B cell (primary cell): Measurements from ENCODE around the gene PRAC2. TPM values are rescaled to one million over a fixed set of nuclear protein-coding genes. Genes with fewer than 3 reads are reported as not detected.

Source experiments
- ATAC-seq: fragments of 200-7000 bp; cut with Tn5 transposase; one replicate; pipeline ENCODE4 v1.10.0; 2021; ENCODE audit warnings: low read depth, mild to moderate bottlenecking, moderate number of reproducible peaks, moderate library complexity
- CTCF ChIA-PET: fragments of 350-600 bp; sonication (Branson Sonifier 250); formaldehyde crosslinking; loops from one replicate; lab custom pipeline; 2021; ENCODE audit warnings: antibody characterized with exemption, inconsistent platforms; lab: Charles Lee
- POLR2A ChIA-PET: fragments of 350-600 bp; sonication (Branson Sonifier 250); formaldehyde crosslinking; loops from one replicate; lab custom pipeline; 2021; ENCODE audit warnings: antibody characterized with exemption; lab: Charles Lee
- DNase-seq: peaks from one replicate; pipeline ENCODE4 v3.0.0; 2013
- H2AFZ ChIP-seq: 2 replicates; pipeline ENCODE4 v1.6.1; 2012; ENCODE audit warnings: mild to moderate bottlenecking, low read depth, low read length; ENCODE audit not compliant: insufficient read depth, poor library complexity, severe bottlenecking
- H3K27ac ChIP-seq, 2 donors: 1 replicate in 1 of 2; 2 replicates in 1 of 2; pipeline ENCODE4 v1.5.1; 2012 to 2013; ENCODE audit warnings: low read length in 2 of 2, mild to moderate bottlenecking in 2 of 2, moderate library complexity in 1 of 2
- H3K27me3 ChIP-seq, 4 experiments: fragments of 200-600 bp in 1 of 4; sonication (generic) in 1 of 4; replicated peaks in 1 of 4; 1 replicate in 2 of 4; 2 replicates in 2 of 4; pipeline versions ENCODE4 v1.6.1 to v1.7.0; 2013 to 2016; ENCODE audit warnings: low read length in 3 of 4, mild to moderate bottlenecking in 2 of 4, mixed read lengths in 1 of 4, moderate library complexity in 1 of 4; ENCODE audit not compliant: insufficient read depth in 4 of 4, control insufficient read depth in 3 of 4; ENCODE audit errors: control extremely low read depth in 1 of 4
- H3K36me3 ChIP-seq, 2 experiments: replicated peaks in 1 of 2; 1 replicate in 1 of 2; 2 replicates in 1 of 2; pipeline versions ENCODE4 v1.6.1 to v1.7.1; 2013; ENCODE audit warnings: low read length in 1 of 2; ENCODE audit not compliant: insufficient read depth in 2 of 2, control insufficient read depth in 1 of 2; ENCODE audit errors: control extremely low read depth in 1 of 2, extremely low read depth in 1 of 2
- H3K4me1 ChIP-seq, 2 donors: fragments of 200-600 bp in 1 of 2; sonication (generic) in 1 of 2; 1 replicate in 1 of 2; 2 replicates in 1 of 2; pipeline versions ENCODE4 v1.5.1 to v1.6.1; 2013 to 2017; ENCODE audit warnings: low read length in 2 of 2; ENCODE audit not compliant: control insufficient read depth in 2 of 2, insufficient read depth in 2 of 2
- H3K4me2 ChIP-seq: replicated peaks from 2 replicates; pipeline ENCODE3; 2012; ENCODE audit warnings: mild to moderate bottlenecking, low read depth, low read length; ENCODE audit not compliant: poor library complexity, severe bottlenecking
- H3K4me3 ChIP-seq, 5 experiments: fragments of 200-600 bp in 1 of 5; sonication (generic) in 1 of 5; 1 replicate in 3 of 5; 2 replicates in 2 of 5; pipeline versions ENCODE4 v1.5.1 to v1.7.0; 2011 to 2016; ENCODE audit warnings: low read length in 4 of 5, mild to moderate bottlenecking in 4 of 5, low read depth in 2 of 5, control low read depth in 1 of 5, moderate library complexity in 1 of 5; ENCODE audit not compliant: insufficient read depth in 1 of 5; ENCODE audit errors: control extremely low read depth in 1 of 5, extremely low read depth in 1 of 5
- H3K79me2 ChIP-seq: fragments of 200-600 bp; sonication (generic); one replicate; pipeline ENCODE4 v1.6.0; 2016; ENCODE audit warnings: low read length; ENCODE audit not compliant: control insufficient read depth, insufficient read depth
- H3K9ac ChIP-seq: fragments of 200-600 bp; sonication (generic); 2 replicates; pipeline ENCODE4 v1.6.1; 2017; ENCODE audit warnings: mild to moderate bottlenecking, low read length, moderate library complexity
- H3K9me3 ChIP-seq, 3 donors: one replicate each; pipeline versions ENCODE4 v1.6.1 to v1.7.1; 2013; ENCODE audit warnings: low read length in 2 of 3; ENCODE audit not compliant: control insufficient read depth in 2 of 3, insufficient read depth in 1 of 3; ENCODE audit errors: control extremely low read depth in 1 of 3
- H4K20me1 ChIP-seq: 2 replicates; pipeline ENCODE4 v1.6.0; 2012; ENCODE audit warnings: mild to moderate bottlenecking, low read length; ENCODE audit not compliant: insufficient read depth, control insufficient read depth, poor library complexity, severe bottlenecking
- H3K27ac Mint-ChIP-seq: one replicate; pipeline ENCODE4 v1.8.0; 2021; ENCODE audit warnings: mixed read lengths
- H3K27me3 Mint-ChIP-seq: one replicate; pipeline ENCODE4 v1.8.0; 2021; ENCODE audit warnings: mixed read lengths
- H3K4me1 Mint-ChIP-seq: one replicate; pipeline ENCODE4 v1.8.0; 2021; ENCODE audit warnings: mixed read lengths
- H3K4me3 Mint-ChIP-seq: one replicate; pipeline ENCODE4 v1.8.0; 2021; ENCODE audit warnings: mixed read lengths
- H3K9me3 Mint-ChIP-seq: one replicate; pipeline ENCODE4 v1.8.0; 2022; ENCODE audit warnings: mixed read lengths; ENCODE audit not compliant: insufficient read depth
- EZH2 ChIP-seq: IDR thresholded peaks from 2 replicates; pipeline ENCODE4 v1.6.1; 2012; ENCODE audit warnings: borderline replicate concordance, low read depth, mild to moderate bottlenecking, moderate library complexity, low read length; ENCODE audit not compliant: insufficient read depth, poor library complexity, severe bottlenecking
- WGBS: methylation state at CpG from one replicate; pipeline ENCODE4 v1.1.5; 2013; ENCODE audit warnings: missing lambda C conversion rate; ENCODE audit not compliant: insufficient coverage; 5-methylcytosine and 5-hydroxymethylcytosine counted together
- intact Hi-C: fragments of 100-400 bp; cut with micrococcal nuclease; formaldehyde crosslinking; loops from one replicate; pipeline ENCODE4 v1.10.0; 2022
- polyA plus RNA-seq: library from polyadenylated mRNA; depleted of rRNA; stranded (reverse); fragments of >200 nt; gene quantifications from 2 replicates; pipeline ENCODE4 v1.2.3, GENCODE V29; 2012
- total RNA-seq, 2 donors: library from RNA; stranded (reverse); fragments of 120-200 nt in 1 of 2; gene quantifications; 1 replicate in 1 of 2; 2 replicates in 1 of 2; pipeline versions ENCODE4 v1.2.3 to v1.2.4, GENCODE V29; 2013 to 2022
- TF ChIP-seq, protein P1 (sequence below): fragments of 200-600 bp; IDR thresholded peaks from one replicate; pipeline ENCODE4 v1.8.0; 2022; ENCODE audit warnings: antibody characterized with exemption, mild to moderate bottlenecking

PRAC2 gene
- total and polyA plus RNA-seq, 2 donors (not counting 1 experiment from before 2014, with no cell fraction given): not detected

DNA sequence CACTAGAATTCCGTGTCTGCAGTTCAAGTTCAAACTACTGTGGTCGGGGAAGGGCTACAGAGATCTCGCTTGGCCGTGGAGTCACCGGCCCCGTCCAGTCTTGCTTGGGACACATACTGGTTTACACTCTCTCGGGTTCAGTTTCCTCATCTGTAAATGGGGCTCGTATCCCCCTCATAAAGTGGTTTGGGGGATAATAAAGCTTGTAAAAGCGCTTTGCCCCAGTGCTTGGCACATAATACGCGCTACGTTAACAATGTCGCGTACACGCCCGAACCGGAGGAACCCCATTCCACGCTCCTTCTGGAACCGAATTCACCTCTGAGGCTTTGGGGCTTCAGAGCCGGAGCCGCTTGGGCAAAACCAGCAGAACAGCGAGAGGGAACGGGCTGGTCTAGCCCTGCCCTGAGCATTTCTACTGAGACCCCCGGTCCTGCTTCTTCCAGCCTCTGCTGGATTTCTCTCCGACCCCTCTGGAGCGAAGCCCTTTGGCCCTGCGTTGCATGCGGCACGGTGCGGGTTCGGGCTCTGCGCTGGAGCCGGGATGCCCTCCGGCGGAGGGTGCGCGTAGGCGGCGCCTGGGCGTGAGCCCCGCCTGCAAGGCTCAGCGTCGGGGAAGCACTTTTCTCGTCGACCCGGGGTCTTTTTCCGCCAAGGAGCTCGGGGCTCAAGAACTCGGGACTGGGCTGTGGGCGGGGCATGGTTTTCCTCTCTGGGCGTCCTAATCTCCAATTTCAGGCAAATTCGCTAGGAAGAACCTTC is 31.7 kb downstream of the PRAC2 start:
- H3K79me2 ChIP-seq: no peaks in the 10 kb centered on the region
- H3K4me3 Mint-ChIP-seq: peak overlapping the region; percentile 26

More for the DNA sequence above, 31.7 kb downstream of the PRAC2 start:
- H4K20me1 ChIP-seq: no peaks in the 10 kb centered on the region
- ATAC-seq (no peak), DNase-seq (peak; percentile 42)
- Mint-ChIP-seq H3K27me3 (peaks cover 77% of the 10 kb centered on the region), H3K27ac (no peak overlapping the region), H3K4me1 (peaks cover 21% of the 10 kb centered on the region), H3K9me3 (no peaks in the 10 kb centered on the region)
- H2AFZ ChIP-seq: no peak overlapping the region
- TF ChIP-seq, protein P1, sequence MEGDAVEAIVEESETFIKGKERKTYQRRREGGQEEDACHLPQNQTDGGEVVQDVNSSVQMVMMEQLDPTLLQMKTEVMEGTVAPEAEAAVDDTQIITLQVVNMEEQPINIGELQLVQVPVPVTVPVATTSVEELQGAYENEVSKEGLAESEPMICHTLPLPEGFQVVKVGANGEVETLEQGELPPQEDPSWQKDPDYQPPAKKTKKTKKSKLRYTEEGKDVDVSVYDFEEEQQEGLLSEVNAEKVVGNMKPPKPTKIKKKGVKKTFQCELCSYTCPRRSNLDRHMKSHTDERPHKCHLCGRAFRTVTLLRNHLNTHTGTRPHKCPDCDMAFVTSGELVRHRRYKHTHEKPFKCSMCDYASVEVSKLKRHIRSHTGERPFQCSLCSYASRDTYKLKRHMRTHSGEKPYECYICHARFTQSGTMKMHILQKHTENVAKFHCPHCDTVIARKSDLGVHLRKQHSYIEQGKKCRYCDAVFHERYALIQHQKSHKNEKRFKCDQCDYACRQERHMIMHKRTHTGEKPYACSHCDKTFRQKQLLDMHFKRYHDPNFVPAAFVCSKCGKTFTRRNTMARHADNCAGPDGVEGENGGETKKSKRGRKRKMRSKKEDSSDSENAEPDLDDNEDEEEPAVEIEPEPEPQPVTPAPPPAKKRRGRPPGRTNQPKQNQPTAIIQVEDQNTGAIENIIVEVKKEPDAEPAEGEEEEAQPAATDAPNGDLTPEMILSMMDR: no peak
- TF ChIP-seq EZH2: peak; percentile 6
- POLR2A ChIA-PET: interaction anchor here (0.5 kb wide), 1 partner anchor 18 kb away, joined by 4 read pairs; no protein-coding TSS in a partner anchor
- no peak overlapping the region for H3K27ac ChIP-seq
- peaks cover 15 to 41% of the 10 kb centered on the region in 2 donors for H3K4me1 ChIP-seq
- peaks cover 0 to 80% (median 71%) of the 10 kb centered on the region in 4 experiments for H3K27me3 ChIP-seq
- H3K36me3 ChIP-seq: no peaks in the 10 kb centered on the region
- H3K9ac ChIP-seq: peak overlapping the region; percentile 30
- H3K4me2 ChIP-seq: peak overlapping the region; percentile 49
- H3K4me3 ChIP-seq: no peak overlapping the region
- H3K9me3 ChIP-seq: peaks cover 0 to 39% (median 2%) of the 10 kb centered on the region in 3 donors
- intact Hi-C loops: no loop called here
- 15% methylated on average over 50 of the region's 52 CpGs for WGBS
- CTCF ChIA-PET: interaction anchor here (1.0 to 2.4 kb wide), 4 partner anchors 10 to 37 kb away, joined by 3 to 9 read pairs (median 5); no protein-coding TSS in a partner anchor
